GM21786 (cell line): ENCODE data around the gene TM9SF1.

Source experiments
- ATAC-seq: cut with Tn5 transposase; IDR thresholded peaks from one replicate; pipeline ENCODE4 v1.9.1; 2021; ENCODE audit not compliant: unreplicated experiment

TM9SF1 gene

GRCh38 chr14:24179294-24179960 lies 15.8 kb downstream of the TM9SF1 start:
- no peak for ATAC-seq

- no peak for ATAC-seq
Measured at GRCh38 chr14:24178399-24179178, 16.7 kb downstream of the TM9SF1 start.

- ATAC-seq = no peak
Measured at GRCh38 chr14:24177891-24178290, 17.4 kb downstream of the TM9SF1 start.

GRCh38 chr14:24177041-24177825 lies 18.0 kb downstream of the TM9SF1 start:
- ATAC-seq = no peak

GRCh38 chr14:24176599-24176998 lies 18.6 kb downstream of the TM9SF1 start:
- no peak for ATAC-seq

- no peak for ATAC-seq
Measured at GRCh38 chr14:24172871-24173281, 22.4 kb downstream of the TM9SF1 start.

GRCh38 chr14:24172261-24172860 lies 22.9 kb downstream of the TM9SF1 start:
- ATAC-seq = no peak

- peak; percentile 88 for ATAC-seq
Measured at GRCh38 chr14:24171422-24172260, 23.6 kb downstream of the TM9SF1 start, which contains the start of gene REC8. Gene REC8 (plus strand): TSS chr14:24172080. CDS start chr14:24172553, 473 bp downstream.

GRCh38 chr14:24167469-24168114 lies 27.6 kb downstream of the TM9SF1 start:
- no peak for ATAC-seq

GRCh38 chr14:24165785-24166184 lies 29.5 kb downstream of the TM9SF1 start:
- no peak for ATAC-seq

- no peak for ATAC-seq
Measured at GRCh38 chr14:24164518-24164991, 30.7 kb downstream of the TM9SF1 start.

GRCh38 chr14:24162093-24162492 lies 33.1 kb downstream of the TM9SF1 start:
- ATAC-seq = no peak

- peak; percentile 84 for ATAC-seq
Measured at GRCh38 chr14:24160850-24161804, 34.1 kb downstream of the TM9SF1 start, which contains the start of gene IRF9. Gene IRF9 (plus strand): TSS chr14:24161265. CDS start chr14:24162145, 880 bp downstream.

- no peak for ATAC-seq
Measured at GRCh38 chr14:24160499-24160849, 34.8 kb downstream of the TM9SF1 start.

- no peak for ATAC-seq
Measured at GRCh38 chr14:24159777-24160498, 35.3 kb downstream of the TM9SF1 start.

GRCh38 chr14:24157331-24157730 lies 37.9 kb downstream of the TM9SF1 start:
- no peak for ATAC-seq

GRCh38 chr14:24156840-24157239 lies 38.4 kb downstream of the TM9SF1 start:
- no peak for ATAC-seq

GRCh38 chr14:24155100-24155499 lies 40.1 kb downstream of the TM9SF1 start:
- ATAC-seq = no peak
